ENCODE data around the gene RELL2.
"Not testable (repeated sequence)": the region's sequence is repeated elsewhere in the genome, so short reads cannot be mapped to it uniquely, and the experiment has no call there.

RELL2 gene

GRCh38 chr5:141636413-141637122, at the start of gene RELL2, which contains the start of gene HDAC3:
TSS of gene RELL2 (plus strand) at chr5:141636997. CDS start at chr5:141638226, 1,229 bp downstream.
TSS of gene HDAC3 (minus strand) at chr5:141636849. CDS start at chr5:141636790, 59 bp downstream.
- peak; percentile 21 for DNase-seq

GRCh38 chr5:141590127-141590526, 46.7 kb upstream of the RELL2 start:
- DNase-seq: no peak

DNA sequence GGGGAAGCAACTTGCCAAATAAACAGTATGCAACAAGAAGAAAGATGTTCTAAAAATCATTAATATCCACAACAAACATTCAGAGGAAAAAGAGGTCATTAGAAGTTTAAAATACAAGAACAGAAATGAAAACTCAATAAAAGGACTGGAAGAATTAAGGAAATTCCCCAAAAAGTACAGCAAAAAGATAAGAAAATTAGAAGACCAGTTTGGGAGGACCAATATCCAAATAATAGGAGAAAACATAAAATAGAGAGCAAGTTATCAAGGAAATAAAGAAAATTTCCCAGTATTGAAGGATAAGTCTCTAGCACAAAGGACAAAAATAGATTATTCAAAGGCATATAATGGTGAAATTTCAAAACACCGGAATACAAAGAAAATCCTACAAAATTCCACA, 39.9 kb upstream of the RELL2 start:
- no peak for DNase-seq

- DNase-seq: no peak
Observed at GRCh38 chr5:141597394-141597793, 39.4 kb upstream of the RELL2 start.

DNA sequence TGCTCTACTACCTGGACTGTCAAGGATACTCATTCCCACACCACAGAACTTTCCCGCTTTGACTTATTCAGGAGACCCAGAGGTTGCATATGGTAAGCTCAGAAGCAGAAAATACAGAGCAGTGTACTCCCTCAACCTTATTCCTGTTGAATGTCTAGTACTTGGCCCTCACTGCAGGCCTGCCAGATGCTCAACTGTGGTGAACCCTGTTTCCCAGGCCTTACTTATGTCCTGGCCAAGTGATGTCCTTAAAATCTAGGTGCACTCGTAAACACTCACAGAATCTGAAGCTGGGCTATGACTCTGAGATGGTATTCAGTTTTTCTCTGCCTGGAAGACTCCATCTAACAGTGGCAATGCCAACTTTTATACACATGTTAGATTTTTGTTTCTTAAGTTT, 39.0 kb upstream of the RELL2 start:
- DNase-seq: no peak

DNA sequence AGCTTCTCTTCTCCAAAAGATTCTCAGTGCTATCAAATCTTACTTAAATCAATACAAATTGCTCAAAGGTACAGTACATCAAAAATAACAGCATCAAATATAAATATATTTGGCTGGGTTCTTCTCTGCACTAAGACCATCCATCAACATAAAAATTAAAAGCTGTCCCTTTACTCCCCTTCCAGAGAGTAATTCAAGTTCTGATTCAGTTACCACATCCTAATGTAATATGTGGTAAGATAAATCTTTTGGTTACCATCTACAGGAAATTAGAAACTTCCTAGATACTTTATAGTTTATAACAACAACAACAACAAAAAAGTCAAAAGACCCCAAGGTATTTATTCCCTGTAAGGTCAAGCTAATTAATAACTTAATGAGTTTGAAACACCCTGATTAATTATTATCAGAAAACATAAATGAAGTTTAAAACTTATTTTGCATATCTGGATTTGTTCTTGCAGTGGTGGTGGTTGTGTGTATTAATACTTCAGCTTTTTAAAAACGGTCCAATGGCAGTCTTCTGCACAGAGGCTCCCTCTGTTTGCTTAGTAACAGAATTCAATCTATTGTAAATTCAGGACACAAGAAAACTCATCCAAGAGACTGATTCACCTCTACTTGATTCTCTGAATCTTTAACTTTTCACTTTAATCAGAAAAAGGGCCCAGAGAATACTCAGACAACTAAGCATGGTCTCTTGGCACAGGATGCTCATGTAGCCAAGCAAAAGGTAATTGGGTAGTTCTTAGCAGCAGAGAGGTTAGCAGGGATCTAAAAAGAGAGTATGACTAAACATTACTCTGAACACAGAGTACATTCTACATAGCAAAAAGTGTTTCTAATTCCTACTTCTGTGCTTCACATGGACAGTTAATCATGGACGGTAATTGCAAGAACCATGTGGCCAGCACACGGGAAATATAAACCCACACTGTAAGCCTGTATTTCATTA, 38.1 kb upstream of the RELL2 start:
- no peak for DNase-seq

DNA sequence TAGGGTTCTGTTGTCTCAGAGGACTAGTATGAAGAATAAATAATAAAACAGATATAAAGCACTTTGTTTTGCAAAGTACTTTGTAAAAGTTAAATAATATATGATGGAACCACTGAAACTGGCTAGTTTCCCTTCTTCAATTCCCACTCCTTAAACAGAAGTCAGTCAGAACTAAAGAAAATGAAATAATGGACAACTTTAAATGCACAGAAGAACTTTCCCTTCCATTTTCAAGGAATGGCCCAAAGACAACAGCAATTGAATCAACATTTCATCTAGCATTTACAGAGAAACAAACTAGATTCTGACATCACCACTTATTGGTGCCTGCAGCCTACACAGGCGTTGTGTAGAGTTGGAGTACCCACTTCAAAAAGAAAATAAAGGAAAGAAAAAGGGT, 34.2 kb upstream of the RELL2 start:
- no peak for DNase-seq

GRCh38 chr5:141603923-141604717, 32.7 kb upstream of the RELL2 start:
- DNase-seq: no peak

DNA sequence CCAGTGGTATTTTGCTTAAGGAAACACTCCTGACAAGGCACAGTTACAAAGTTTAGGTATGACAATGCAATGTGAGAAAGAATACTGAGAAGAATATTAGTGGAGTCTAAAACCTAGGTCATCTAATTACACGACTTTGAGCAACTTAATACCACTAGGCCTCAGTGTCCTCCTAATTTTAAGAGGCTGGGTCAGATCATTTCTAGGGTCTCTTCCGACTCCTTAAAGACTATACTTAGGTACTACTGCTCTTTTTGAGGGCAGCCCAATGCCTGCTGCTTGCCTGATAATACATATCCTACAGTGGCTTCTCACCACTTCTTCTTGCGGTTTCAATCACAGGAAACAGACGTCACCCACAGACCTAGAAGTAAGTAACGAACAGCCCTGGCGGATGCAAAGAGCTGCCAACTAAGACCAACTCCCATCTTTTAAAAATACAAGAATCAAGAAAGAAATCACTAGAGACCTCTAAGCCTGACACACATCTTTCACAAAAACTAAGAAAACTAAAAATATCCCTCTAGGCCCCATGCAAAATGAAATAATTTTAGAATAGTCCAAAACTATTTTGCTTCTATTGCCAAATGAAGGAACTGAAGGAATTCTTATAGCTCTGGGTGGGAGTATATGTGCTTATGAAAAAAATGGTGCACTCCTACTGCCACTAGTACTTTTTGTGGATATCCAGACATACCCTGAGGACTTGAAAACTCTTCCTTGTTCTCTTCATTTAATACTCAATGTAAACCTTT, 31.1 kb upstream of the RELL2 start:
- peak; percentile 40 for DNase-seq

DNA sequence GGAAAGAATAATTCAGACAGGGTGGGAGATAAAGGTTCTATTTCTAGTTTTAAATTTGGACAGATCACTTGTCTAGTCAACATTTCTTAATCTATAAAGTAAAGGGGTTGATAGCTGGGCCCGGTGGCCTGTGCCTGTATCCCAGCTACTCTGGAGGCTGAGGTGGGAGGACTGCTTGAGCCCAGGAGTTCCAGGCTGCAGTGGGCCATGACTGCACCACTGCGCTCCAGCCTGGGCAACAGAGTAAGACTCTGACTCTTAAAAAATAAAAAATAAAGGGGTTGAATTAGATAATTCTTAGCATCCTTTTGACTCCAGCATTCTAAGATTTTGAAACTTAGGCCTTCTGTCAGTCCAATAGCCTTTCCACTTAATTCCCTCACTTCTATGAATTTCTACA, 28.8 kb upstream of the RELL2 start:
- no peak for DNase-seq

GRCh38 chr5:141608557-141608956, 28.2 kb upstream of the RELL2 start:
- no peak for DNase-seq

DNA sequence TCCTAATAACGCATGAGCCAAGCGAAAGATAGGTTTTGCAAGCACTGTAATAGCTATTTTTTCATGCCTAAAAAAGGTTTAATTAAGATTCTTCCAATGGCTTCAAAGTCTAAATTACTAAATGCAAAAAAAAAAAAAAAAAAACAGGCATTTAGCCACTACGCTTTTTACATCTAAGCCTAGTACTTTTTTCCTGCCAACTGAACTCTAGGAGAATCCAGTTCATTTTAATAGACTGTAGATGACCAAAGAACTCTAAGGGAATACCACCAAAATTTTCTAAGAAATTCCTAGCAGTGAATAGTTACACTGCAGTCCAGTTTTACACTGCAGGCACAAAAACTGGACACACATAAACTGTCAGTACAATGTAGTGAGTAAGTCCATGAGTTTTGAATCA, 27.8 kb upstream of the RELL2 start:
- DNase-seq: no peak

- not testable (repeated sequence) for DNase-seq
Observed at GRCh38 chr5:141609921-141610320, 26.9 kb upstream of the RELL2 start.

- DNase-seq: no peak
Observed at GRCh38 chr5:141611289-141611688, 25.5 kb upstream of the RELL2 start.

DNA sequence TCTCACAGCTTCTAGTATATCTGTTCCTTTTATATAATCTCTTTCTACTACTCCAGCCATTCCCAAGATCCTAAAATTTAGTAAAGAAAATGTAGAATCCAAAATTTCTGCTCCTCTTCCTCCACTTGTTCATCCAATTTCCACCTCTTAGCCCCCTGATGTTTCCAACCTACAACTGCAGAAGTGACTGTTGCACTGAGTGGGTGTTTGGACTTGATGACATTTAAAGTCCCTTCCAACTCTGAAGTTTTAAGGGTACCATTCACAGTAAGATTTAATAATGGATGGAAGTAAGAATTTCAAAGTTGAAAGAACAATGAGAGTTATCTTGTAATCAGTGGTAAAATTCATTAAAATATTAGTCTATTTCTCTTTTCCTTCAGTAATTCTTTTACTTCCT, 23.5 kb upstream of the RELL2 start:
- DNase-seq: no peak

GRCh38 chr5:141615991-141616720, 20.6 kb upstream of the RELL2 start:
- DNase-seq: no peak

DNA sequence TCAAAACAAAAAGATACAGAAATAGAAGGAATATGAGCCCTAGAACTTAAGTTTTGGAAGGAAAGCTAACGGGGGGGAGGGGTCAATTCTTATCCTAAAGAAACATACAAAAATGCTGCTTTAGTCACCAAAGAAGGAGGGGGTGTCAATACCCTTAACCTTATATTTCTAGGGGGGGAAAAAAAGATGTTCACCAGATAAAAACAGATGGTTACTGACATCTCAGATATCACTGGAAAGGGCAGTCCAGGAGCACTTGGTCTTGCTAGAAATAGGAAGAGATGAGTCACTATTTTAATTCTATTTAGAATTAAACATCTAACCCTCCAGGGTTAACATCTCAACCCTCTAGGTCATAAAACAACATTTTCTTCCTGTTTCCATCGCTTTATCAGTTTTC, 19.7 kb upstream of the RELL2 start:
- DNase-seq: no peak

DNA sequence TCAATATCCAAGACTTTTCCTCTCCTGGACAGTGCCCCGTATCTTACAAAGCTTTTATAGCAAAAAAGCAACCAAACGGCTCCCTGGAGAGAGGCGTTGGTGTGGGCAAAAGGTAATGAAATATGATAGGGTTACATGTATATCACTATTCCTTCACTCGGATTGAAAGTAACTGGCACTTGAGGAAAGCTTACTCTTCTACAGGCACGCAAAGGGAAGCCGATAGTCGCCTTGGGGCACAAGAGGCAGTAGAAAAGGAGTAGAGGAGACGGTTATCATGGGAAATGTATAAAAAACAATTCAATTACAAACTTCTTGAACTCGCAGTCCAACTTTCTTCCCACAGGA, 19.1 kb upstream of the RELL2 start:
- no peak for DNase-seq

- DNase-seq: no peak
Observed at GRCh38 chr5:141618030-141618803, 18.6 kb upstream of the RELL2 start.

GRCh38 chr5:141618804-141619554, 17.8 kb upstream of the RELL2 start, which contains the start of gene DIAPH1:
TSS of gene DIAPH1 (minus strand) at chr5:141619000. CDS start at chr5:141618914, 86 bp downstream.
- peak; percentile 42 for DNase-seq

Data from KG1 (cell line).